ENCODE data around the gene SPATA18.

The SPATA18 gene

DNA sequence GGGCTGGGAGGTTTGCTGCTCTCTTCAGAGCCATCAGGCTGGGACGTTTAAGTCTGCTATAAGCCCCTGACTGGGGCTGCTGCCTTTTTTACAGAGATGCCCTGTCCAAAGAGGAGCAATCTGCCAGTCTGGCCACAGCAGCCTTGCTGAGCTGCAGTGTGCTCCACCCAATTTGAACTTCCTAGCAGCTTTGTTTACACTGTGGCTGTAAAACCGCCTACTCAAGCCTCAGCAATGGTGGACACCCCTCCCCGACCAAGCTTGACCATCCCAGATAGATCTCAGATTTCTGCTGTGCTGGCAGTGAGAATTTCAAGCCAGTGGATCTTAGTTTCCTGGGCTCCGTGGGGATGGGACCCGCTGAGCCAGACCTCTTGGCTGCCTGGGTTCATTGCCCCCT is 40.7 kb downstream of the SPATA18 start:
- TF ChIP-seq GABPA (IDR thresholded peaks at IDR 0.05; ENCODE audit: low read depth) (no peak), POLR2AphosphoS5 (IDR thresholded peaks at IDR 0.05; ENCODE audit: low read depth) (no peak), SPI1 (IDR thresholded peaks at IDR 0.05; ENCODE audit: borderline replicate concordance, low read depth) (no peak)
- TF ChIP-seq, protein P1, sequence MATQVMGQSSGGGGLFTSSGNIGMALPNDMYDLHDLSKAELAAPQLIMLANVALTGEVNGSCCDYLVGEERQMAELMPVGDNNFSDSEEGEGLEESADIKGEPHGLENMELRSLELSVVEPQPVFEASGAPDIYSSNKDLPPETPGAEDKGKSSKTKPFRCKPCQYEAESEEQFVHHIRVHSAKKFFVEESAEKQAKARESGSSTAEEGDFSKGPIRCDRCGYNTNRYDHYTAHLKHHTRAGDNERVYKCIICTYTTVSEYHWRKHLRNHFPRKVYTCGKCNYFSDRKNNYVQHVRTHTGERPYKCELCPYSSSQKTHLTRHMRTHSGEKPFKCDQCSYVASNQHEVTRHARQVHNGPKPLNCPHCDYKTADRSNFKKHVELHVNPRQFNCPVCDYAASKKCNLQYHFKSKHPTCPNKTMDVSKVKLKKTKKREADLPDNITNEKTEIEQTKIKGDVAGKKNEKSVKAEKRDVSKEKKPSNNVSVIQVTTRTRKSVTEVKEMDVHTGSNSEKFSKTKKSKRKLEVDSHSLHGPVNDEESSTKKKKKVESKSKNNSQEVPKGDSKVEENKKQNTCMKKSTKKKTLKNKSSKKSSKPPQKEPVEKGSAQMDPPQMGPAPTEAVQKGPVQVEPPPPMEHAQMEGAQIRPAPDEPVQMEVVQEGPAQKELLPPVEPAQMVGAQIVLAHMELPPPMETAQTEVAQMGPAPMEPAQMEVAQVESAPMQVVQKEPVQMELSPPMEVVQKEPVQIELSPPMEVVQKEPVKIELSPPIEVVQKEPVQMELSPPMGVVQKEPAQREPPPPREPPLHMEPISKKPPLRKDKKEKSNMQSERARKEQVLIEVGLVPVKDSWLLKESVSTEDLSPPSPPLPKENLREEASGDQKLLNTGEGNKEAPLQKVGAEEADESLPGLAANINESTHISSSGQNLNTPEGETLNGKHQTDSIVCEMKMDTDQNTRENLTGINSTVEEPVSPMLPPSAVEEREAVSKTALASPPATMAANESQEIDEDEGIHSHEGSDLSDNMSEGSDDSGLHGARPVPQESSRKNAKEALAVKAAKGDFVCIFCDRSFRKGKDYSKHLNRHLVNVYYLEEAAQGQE (IDR thresholded peaks at IDR 0.05; ENCODE audit: insufficient replicate concordance, low read depth), result no peak
- TF ChIP-seq, protein P2, sequence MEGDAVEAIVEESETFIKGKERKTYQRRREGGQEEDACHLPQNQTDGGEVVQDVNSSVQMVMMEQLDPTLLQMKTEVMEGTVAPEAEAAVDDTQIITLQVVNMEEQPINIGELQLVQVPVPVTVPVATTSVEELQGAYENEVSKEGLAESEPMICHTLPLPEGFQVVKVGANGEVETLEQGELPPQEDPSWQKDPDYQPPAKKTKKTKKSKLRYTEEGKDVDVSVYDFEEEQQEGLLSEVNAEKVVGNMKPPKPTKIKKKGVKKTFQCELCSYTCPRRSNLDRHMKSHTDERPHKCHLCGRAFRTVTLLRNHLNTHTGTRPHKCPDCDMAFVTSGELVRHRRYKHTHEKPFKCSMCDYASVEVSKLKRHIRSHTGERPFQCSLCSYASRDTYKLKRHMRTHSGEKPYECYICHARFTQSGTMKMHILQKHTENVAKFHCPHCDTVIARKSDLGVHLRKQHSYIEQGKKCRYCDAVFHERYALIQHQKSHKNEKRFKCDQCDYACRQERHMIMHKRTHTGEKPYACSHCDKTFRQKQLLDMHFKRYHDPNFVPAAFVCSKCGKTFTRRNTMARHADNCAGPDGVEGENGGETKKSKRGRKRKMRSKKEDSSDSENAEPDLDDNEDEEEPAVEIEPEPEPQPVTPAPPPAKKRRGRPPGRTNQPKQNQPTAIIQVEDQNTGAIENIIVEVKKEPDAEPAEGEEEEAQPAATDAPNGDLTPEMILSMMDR (IDR thresholded peaks at IDR 0.05; ENCODE audit: insufficient read depth, low read length), result no peak
- Histone ChIP-seq H3K4me3 (replicated peaks; ENCODE audit: insufficient read depth, low read length) (no peak overlapping the region), H3K27me3 (ENCODE audit: insufficient read depth, poor library complexity, severe bottlenecking) (no peaks in the 10 kb centered on the region), H3K27ac (replicated peaks) (no peak overlapping the region)
- DNase-seq (ENCODE audit: low read depth in 1 of 2, low spot score in 1 of 2), result no peak

DNA sequence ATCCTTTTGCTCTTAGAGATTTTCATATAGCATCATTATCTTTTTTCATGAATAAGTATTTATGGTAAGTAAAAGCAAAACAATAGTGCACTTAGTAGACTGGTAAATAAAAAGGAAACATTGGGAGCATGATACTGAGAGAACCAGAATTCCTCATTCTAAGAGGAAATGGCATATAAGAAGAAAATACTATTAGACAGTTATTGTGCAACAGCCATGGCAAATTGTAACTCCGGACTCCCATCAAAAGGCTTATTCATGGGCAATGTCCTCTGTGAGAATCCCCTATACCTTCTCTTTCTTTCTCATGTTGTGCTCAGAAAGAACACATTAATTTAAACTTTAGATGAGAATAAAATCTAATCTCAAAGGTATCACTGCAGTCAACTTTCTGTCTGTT is 42.4 kb downstream of the SPATA18 start:
- no peak overlapping the region for H3K4me3 ChIP-seq (replicated peaks; ENCODE audit: insufficient read depth, low read length)
- DNase-seq (ENCODE audit: low read depth in 1 of 2, low spot score in 1 of 2), result no peak
- no peaks in the 10 kb centered on the region for H3K27me3 ChIP-seq (ENCODE audit: insufficient read depth, poor library complexity, severe bottlenecking)
- H3K27ac ChIP-seq (replicated peaks), result no peak overlapping the region
- TF ChIP-seq, protein P1 (IDR thresholded peaks at IDR 0.05; ENCODE audit: insufficient replicate concordance, low read depth), result no peak
- TF ChIP-seq, protein P2 (IDR thresholded peaks at IDR 0.05; ENCODE audit: insufficient read depth, low read length), result no peak
- TF ChIP-seq SPI1 (IDR thresholded peaks at IDR 0.05; ENCODE audit: borderline replicate concordance, low read depth) (no peak), POLR2AphosphoS5 (IDR thresholded peaks at IDR 0.05; ENCODE audit: low read depth) (no peak), GABPA (IDR thresholded peaks at IDR 0.05; ENCODE audit: low read depth) (no peak)

DNA sequence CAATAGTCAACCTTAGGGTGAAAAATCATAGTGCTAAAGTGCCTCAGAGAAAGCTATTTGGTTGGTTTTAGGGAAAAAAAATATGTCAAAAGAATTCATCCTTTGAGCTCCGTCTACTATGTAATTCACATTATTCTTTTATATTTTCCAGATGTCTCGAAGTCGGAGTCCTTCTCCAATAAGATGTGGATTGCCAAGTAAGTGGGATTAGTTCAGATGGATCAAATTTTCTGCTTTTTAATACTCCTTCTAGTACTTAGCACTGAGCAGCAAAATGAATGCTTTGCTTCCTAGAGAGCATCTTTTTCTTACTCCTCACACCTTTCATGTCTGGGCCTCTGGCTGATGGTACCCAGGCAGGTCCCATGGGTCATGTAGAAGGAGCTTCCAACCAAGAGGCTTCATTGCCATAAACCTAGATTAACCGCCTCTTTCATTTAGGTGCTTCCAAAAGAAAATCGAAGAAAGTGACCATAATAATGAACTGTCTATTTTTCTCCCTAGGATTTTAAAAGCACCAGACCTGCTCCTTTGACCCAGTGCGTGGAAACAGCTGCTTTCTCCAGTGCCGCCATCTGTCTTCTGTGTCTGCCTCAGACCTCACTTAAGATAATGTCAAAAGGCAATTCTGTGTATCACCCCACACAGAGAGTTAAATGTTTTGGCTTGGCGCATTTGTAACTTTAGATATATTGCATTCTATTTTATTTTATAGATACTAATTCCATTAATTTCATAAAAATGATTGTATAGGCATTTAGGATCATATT is 43.5 kb downstream of the SPATA18 start:
- Histone ChIP-seq H3K27me3 (ENCODE audit: insufficient read depth, poor library complexity, severe bottlenecking) (no peaks in the 10 kb centered on the region), H3K4me3 (replicated peaks; ENCODE audit: insufficient read depth, low read length) (no peak overlapping the region), H3K27ac (replicated peaks) (no peak overlapping the region)
- TF ChIP-seq POLR2AphosphoS5 (IDR thresholded peaks at IDR 0.05; ENCODE audit: low read depth), result no peak
- no peak for DNase-seq (ENCODE audit: low read depth in 1 of 2, low spot score in 1 of 2)

DNA sequence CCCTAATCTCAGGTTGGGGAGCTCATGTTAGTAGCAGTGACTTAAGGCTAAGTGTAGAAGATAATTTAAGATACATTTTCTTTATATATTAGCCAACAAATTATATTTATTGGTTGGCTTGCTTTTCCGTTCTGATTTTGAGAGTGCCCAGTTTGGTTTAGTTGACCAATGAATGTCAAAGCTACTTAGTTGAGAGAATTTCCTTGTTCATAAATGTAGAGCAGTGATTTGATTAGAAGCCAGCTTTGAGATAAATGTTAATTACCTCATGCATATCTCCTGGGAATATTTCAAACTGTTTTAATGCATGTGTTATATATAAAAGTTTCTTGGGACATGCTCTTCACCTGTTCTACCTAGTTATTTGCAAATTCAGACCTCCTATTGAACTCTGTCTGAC is 44.3 kb downstream of the SPATA18 start:
- Histone ChIP-seq H3K4me3 (replicated peaks; ENCODE audit: insufficient read depth, low read length) (no peak overlapping the region), H3K27ac (replicated peaks) (no peak overlapping the region), H3K27me3 (ENCODE audit: insufficient read depth, poor library complexity, severe bottlenecking) (no peaks in the 10 kb centered on the region)
- TF ChIP-seq POLR2AphosphoS5 (IDR thresholded peaks at IDR 0.05; ENCODE audit: low read depth) (no peak), SPI1 (IDR thresholded peaks at IDR 0.05; ENCODE audit: borderline replicate concordance, low read depth) (no peak), GABPA (IDR thresholded peaks at IDR 0.05; ENCODE audit: low read depth) (no peak)
- TF ChIP-seq, protein P2 (IDR thresholded peaks at IDR 0.05; ENCODE audit: insufficient read depth, low read length), result no peak
- TF ChIP-seq, protein P1 (IDR thresholded peaks at IDR 0.05; ENCODE audit: insufficient replicate concordance, low read depth), result no peak
- no peak for DNase-seq (ENCODE audit: low read depth in 1 of 2, low spot score in 1 of 2)

Measured in HL-60 (cell line).